ENCODE data around the gene PTDSS2. TPM values are rescaled to one million over a fixed set of nuclear protein-coding genes. Genes with fewer than 3 reads are reported as not detected.
A peak's percentile ranks its signal among the peaks of the same experiment; 100 is the strongest.

Gene PTDSS2
- total and polyA plus RNA-seq, 11 donors: 20.3 to 43.0 (median 25.7) TPM

GRCh38 chr11:461626-462025 is 11.5 kb downstream of the PTDSS2 start:
- peak overlapping the region in 1 of 12 donors; percentile 52 for H3K4me3 ChIP-seq
- 62 to 70% (median 68%) methylated on average over 8 to 9 of the region's 9 CpGs for WGBS, 4 donors
- H3K27me3 ChIP-seq: no peaks in the 10 kb centered on the region
- intact Hi-C loops (cut with DNase I): loop anchor here in 1 of 10 donors (5.0 kb wide), 1 partner anchor 41 kb away; no protein-coding TSS in a partner anchor
- H3K4me1 ChIP-seq: peaks cover 0 to 27% (median 17%) of the 10 kb centered on the region in 12 donors
- peak in 3 of 5 donors; percentile 16 to 60 (median 31) for DNase-seq
- TF ChIP-seq POLR2A (IDR thresholded peaks at IDR 0.05) (no peak), CTCF (IDR thresholded peaks at IDR 0.05) (no peak)
- peaks cover 0 to 37% (median 15%) of the 10 kb centered on the region in 9 donors for H3K36me3 ChIP-seq
- H3K9me3 ChIP-seq: no peaks in the 10 kb centered on the region
- peak overlapping the region in 6 of 12 donors; percentile 66 to 88 (median 78) for H3K27ac ChIP-seq
- ATAC-seq: peak in 2 of 4 donors; percentile 3

GRCh38 chr11:462107-462890 is 12.2 kb downstream of the PTDSS2 start:
- intact Hi-C loops (cut with DNase I): loop anchor here in 1 of 10 donors (5.0 kb wide), 1 partner anchor 40 kb away; no protein-coding TSS in a partner anchor
- no peak overlapping the region for H3K4me3 ChIP-seq
- TF ChIP-seq CTCF (IDR thresholded peaks at IDR 0.05): no peak
- TF ChIP-seq POLR2A (IDR thresholded peaks at IDR 0.05): no peak
- no peaks in the 10 kb centered on the region for H3K27me3 ChIP-seq
- 92 to 95% (median 94%) methylated on average over 13 to 16 of the region's 16 CpGs for WGBS, 4 donors
- no peak overlapping the region for H3K27ac ChIP-seq
- peaks cover 0 to 37% (median 15%) of the 10 kb centered on the region in 9 donors for H3K36me3 ChIP-seq
- ATAC-seq (no peak), DNase-seq (peak in 2 of 5 donors; percentile 21 to 54)
- peaks cover 0 to 27% (median 17%) of the 10 kb centered on the region in 12 donors for H3K4me1 ChIP-seq
- H3K9me3 ChIP-seq: no peaks in the 10 kb centered on the region

- H3K36me3 ChIP-seq: peaks cover 0 to 37% (median 15%) of the 10 kb centered on the region in 9 donors
- WGBS, 4 donors: 94 to 95% (median 95%) methylated on average over 19 to 24 of the region's 24 CpGs
- TF ChIP-seq POLR2A (IDR thresholded peaks at IDR 0.05) (no peak), CTCF (IDR thresholded peaks at IDR 0.05) (no peak)
- H3K4me3 ChIP-seq: no peak overlapping the region
- no peak overlapping the region for H3K27ac ChIP-seq
- H3K27me3 ChIP-seq: no peaks in the 10 kb centered on the region
- ATAC-seq (no peak), DNase-seq (peak in 2 of 5 donors; percentile 15 to 59)
- no peaks in the 10 kb centered on the region for H3K9me3 ChIP-seq
- H3K4me1 ChIP-seq: peaks cover 0 to 39% (median 21%) of the 10 kb centered on the region in 12 donors
- intact Hi-C loops (cut with DNase I): loop anchor here in 1 of 10 donors (5.0 kb wide), 1 partner anchor 38 kb away; no protein-coding TSS in a partner anchor
Observed at GRCh38 chr11:464316-464715, 14.2 kb downstream of the PTDSS2 start.

GRCh38 chr11:465896-466530 is 15.9 kb downstream of the PTDSS2 start:
- WGBS, 4 donors: 85 to 94% (median 92%) methylated on average over 9 of the region's 9 CpGs
- Histone ChIP-seq H3K36me3 (peaks cover 0 to 24% (median 15%) of the 10 kb centered on the region in 9 donors), H3K4me1 (peaks cover 8 to 38% (median 24%) of the 10 kb centered on the region in 12 donors), H3K4me3 (no peak overlapping the region), H3K27ac (no peak overlapping the region), H3K9me3 (no peaks in the 10 kb centered on the region), H3K27me3 (no peaks in the 10 kb centered on the region)
- TF ChIP-seq CTCF (IDR thresholded peaks at IDR 0.05): no peak
- no peak for TF ChIP-seq POLR2A (IDR thresholded peaks at IDR 0.05)
- intact Hi-C loops (cut with DNase I): loop anchor here in 1 of 10 donors (5.0 kb wide), 1 partner anchor 36 kb away; no protein-coding TSS in a partner anchor
- ATAC-seq (no peak), DNase-seq (peak in 1 of 5 donors; percentile 2)

Measured in heart left ventricle (tissue), 16 donors.